Thoracic aorta (tissue), 2 donors: ENCODE data around the gene PRDX3. TPM values are rescaled to one million over a fixed set of nuclear protein-coding genes. Genes with fewer than 3 reads are reported as not detected.

Experiments
- ATAC-seq: fragments of 150-250 bp; one replicate; pipeline ENCODE4 v1.8.0; 2017; ENCODE audit warnings: low read depth; ENCODE audit not compliant: insufficient number of reproducible peaks, low FRiP score
- DNase-seq: peaks from one replicate; pipeline ENCODE4 v3.0.0-alpha.2; 2020; ENCODE audit warnings: low spot score
- H3K27ac ChIP-seq, 2 donors: fragments of 200-600 bp; sonication (generic); 1 replicate in 1 of 2; 2 replicates in 1 of 2; pipeline ENCODE4 v1.5.1; 2016; ENCODE audit warnings: mild to moderate bottlenecking in 2 of 2, moderate library complexity in 2 of 2
- H3K27me3 ChIP-seq: fragments of 200-600 bp; sonication (generic); replicated peaks from 2 replicates; pipeline ENCODE4 v1.6.0; 2016; ENCODE audit warnings: mild to moderate bottlenecking; ENCODE audit not compliant: insufficient read depth
- H3K36me3 ChIP-seq: fragments of 200-600 bp; sonication (generic); one replicate; pipeline ENCODE4 v1.5.1; 2016
- H3K4me1 ChIP-seq, 2 donors: fragments of 200-600 bp; sonication (generic); 1 replicate in 1 of 2; 2 replicates in 1 of 2; pipeline versions ENCODE4 v1.5.1 to v1.6.0; 2016; ENCODE audit warnings: low read depth in 2 of 2, mild to moderate bottlenecking in 1 of 2; ENCODE audit not compliant: control insufficient read depth in 1 of 2
- H3K4me3 ChIP-seq: fragments of 200-600 bp; sonication (generic); 2 replicates; pipeline ENCODE4 v1.5.1; 2016; ENCODE audit warnings: mild to moderate bottlenecking
- H3K9me3 ChIP-seq: fragments of 200-600 bp; sonication (generic); 2 replicates; pipeline ENCODE4 v1.5.1; 2016
- CTCF ChIP-seq: fragments of 200-600 bp; sonication (generic); IDR thresholded peaks from one replicate; pipeline ENCODE4 v1.5.1; 2019; ENCODE audit warnings: antibody characterized with exemption
- total RNA-seq, 2 donors: library from RNA; depleted of rRNA; stranded (reverse); fragments of >200 nt; gene quantifications; one replicate each; pipeline versions ENCODE4 v1.1.0 to v1.2.3, GENCODE V29; 2016

Gene PRDX3
- total RNA-seq, 2 donors from 2014 or later, result 64.4 to 77.6 TPM

GRCh38 chr10:119174109-119174508 is 4.5 kb downstream of the PRDX3 start:
- Histone ChIP-seq H3K9me3 (no peaks in the 10 kb centered on the region), H3K27ac (no peak overlapping the region), H3K4me1 (peaks cover 8 to 23% of the 10 kb centered on the region in 2 donors), H3K4me3 (no peak overlapping the region), H3K36me3 (peaks cover 40% of the 10 kb centered on the region), H3K27me3 (no peaks in the 10 kb centered on the region)
- TF ChIP-seq CTCF, result no peak
- ATAC-seq (no peak), DNase-seq (no peak)

DNA sequence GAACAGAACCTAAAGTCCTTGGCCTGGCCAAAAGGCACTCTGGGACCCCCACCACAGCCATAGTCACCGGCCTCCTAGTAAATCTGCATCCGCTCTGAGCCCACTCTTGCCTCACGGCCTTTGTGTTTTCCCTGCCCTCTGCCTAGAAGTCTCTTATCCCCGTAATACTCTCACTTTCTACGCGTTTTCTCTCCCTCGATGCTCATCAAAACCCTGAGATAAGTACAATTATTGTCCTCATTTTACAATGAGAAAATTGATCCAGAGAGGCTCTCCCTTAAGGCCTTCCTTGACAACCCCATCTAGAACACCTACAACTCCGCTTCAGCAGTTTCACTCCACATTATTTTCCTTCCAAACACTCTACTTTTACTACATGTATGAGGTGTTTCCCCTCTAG is 11.6 kb downstream of the PRDX3 start:
- no peak for TF ChIP-seq CTCF
- no peaks in the 10 kb centered on the region for H3K27me3 ChIP-seq
- peaks cover 29% of the 10 kb centered on the region for H3K36me3 ChIP-seq
- H3K27ac ChIP-seq, result no peak overlapping the region
- DNase-seq, result no peak
- no peak overlapping the region for H3K4me3 ChIP-seq
- no peaks in the 10 kb centered on the region for H3K9me3 ChIP-seq
- no peak for ATAC-seq
- H3K4me1 ChIP-seq, result peaks cover 7 to 20% of the 10 kb centered on the region in 2 donors

DNA sequence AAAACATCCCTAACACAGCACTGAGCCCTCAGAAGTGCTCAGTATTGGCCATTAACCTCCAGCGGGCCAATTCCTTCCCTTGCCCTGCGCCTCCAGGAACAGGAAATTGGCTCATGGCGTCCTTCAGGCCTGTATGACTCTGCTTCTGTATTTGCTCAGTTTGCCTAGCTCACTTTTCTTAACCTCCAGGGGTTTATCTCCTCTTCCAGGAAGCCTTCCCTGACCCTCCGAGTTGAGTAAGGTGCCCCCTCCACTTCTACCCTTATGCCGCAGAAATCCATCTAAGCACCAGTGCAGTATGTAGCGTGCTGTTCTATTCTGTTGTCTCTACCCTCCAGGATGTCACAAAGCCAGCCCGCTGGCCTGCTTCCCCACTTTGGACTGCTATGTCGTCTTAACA is 12.0 kb downstream of the PRDX3 start:
- H3K27me3 ChIP-seq, result no peaks in the 10 kb centered on the region
- peak overlapping the region; percentile 82 to 90 for H3K27ac ChIP-seq
- peaks cover 7 to 20% of the 10 kb centered on the region in 2 donors for H3K4me1 ChIP-seq
- DNase-seq (no peak), ATAC-seq (no peak)
- H3K4me3 ChIP-seq, result no peak overlapping the region
- TF ChIP-seq CTCF, result no peak
- H3K36me3 ChIP-seq, result peaks cover 26% of the 10 kb centered on the region
- H3K9me3 ChIP-seq, result no peaks in the 10 kb centered on the region

GRCh38 chr10:119166118-119166500 is 12.5 kb downstream of the PRDX3 start:
- Histone ChIP-seq H3K27ac (peak overlapping the region; percentile 82 to 90), H3K4me1 (peaks cover 7 to 20% of the 10 kb centered on the region in 2 donors), H3K27me3 (no peaks in the 10 kb centered on the region), H3K9me3 (no peaks in the 10 kb centered on the region), H3K36me3 (peaks cover 21% of the 10 kb centered on the region), H3K4me3 (peak overlapping the region; percentile 80)
- ATAC-seq, result no peak
- TF ChIP-seq CTCF, result no peak
- no peak for DNase-seq

- peaks cover 7 to 20% of the 10 kb centered on the region in 2 donors for H3K4me1 ChIP-seq
- H3K36me3 ChIP-seq, result peaks cover 16% of the 10 kb centered on the region
- DNase-seq (peak; percentile 15), ATAC-seq (peak; percentile 91)
- H3K9me3 ChIP-seq, result no peaks in the 10 kb centered on the region
- no peaks in the 10 kb centered on the region for H3K27me3 ChIP-seq
- H3K27ac ChIP-seq, result peak within 1 kb of the TSS; percentile 82 to 90
- TF ChIP-seq CTCF, result no peak
- H3K4me3 ChIP-seq, result peak within 1 kb of the TSS; percentile 80
Measured at GRCh38 chr10:119165171-119166117, 13.2 kb downstream of the PRDX3 start, which contains the start of gene SFXN4. TSS of gene SFXN4 (minus strand) at chr10:119165714. CDS start at chr10:119165647, 67 bp downstream.
